Measurements from ENCODE around the gene CHRNA1.

Gene CHRNA1

GRCh38 chr2:174764280-174765255, at the start of gene CHRNA1:
TSS of gene CHRNA1 (minus strand) at chr2:174764472. CDS start at chr2:174764394, 78 bp downstream.
- H3K4me3 ChIP-seq: no peak within 1 kb of the TSS
- no peak for DNase-seq (ENCODE audit: low spot score)

GRCh38 chr2:174812037-174812436, 47.8 kb upstream of the CHRNA1 start:
- no peak for DNase-seq (ENCODE audit: low spot score)
- Histone ChIP-seq H3K27ac (no peak overlapping the region), H3K4me3 (no peak overlapping the region)
- TF ChIP-seq CTCF (IDR thresholded peaks at IDR 0.05): no peak

More at GRCh38 chr2:174764280-174765255, at the start of gene CHRNA1:
- TF ChIP-seq CTCF (IDR thresholded peaks at IDR 0.05): no peak
- no peak within 1 kb of the TSS for H3K27ac ChIP-seq

GRCh38 chr2:174807931-174808330, 43.7 kb upstream of the CHRNA1 start:
- DNase-seq (ENCODE audit: low spot score): no peak
- Histone ChIP-seq H3K4me3 (no peak overlapping the region), H3K27ac (no peak overlapping the region)
- TF ChIP-seq CTCF (IDR thresholded peaks at IDR 0.05): no peak

DNA sequence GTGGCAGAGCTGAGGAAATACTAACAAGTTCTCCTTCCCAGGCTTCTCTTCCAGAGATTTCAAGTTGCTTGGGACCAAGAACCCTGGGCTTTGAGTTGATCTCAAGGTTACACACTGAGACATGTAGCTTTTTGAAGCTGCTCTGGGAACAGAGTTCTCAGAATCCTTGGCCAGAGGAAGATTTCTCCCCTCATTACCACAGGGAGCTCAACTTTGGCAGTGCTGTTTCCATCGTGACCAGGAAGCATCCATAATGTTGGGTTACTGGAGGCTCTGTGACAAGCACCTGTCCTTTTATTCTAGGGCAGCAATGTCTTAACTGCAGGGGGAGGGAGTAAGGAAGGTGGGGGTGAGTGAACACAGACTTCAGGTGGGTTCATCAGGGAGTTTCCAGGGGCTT, 41.5 kb upstream of the CHRNA1 start:
- Histone ChIP-seq H3K27ac (no peak overlapping the region), H3K4me3 (no peak overlapping the region)
- DNase-seq (ENCODE audit: low spot score): no peak
- TF ChIP-seq CTCF (IDR thresholded peaks at IDR 0.05): no peak

DNA sequence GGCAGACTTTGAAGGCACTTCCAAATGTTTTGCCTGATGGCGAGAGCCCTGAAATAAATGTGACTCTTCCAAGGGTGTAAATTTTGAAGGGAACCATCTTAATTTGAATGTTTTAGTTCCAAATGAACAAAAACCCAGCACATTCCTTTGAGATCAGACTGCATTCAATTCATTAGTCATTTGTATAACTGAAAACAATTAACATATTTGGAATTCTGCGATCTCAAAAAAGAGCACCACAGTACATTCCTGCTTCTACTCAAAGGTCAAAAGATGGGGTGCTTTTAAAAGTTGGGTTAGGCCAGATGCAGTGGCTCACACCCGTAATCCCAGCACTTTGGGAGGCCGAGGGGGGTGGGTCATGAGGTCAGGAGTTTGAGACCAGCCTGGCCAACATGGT, 38.2 kb upstream of the CHRNA1 start:
- DNase-seq (ENCODE audit: low spot score): no peak
- Histone ChIP-seq H3K27ac (no peak overlapping the region), H3K4me3 (no peak overlapping the region)
- TF ChIP-seq CTCF (IDR thresholded peaks at IDR 0.05): no peak

GRCh38 chr2:174800436-174801205, 36.3 kb upstream of the CHRNA1 start:
- no peak for TF ChIP-seq CTCF (IDR thresholded peaks at IDR 0.05)
- Histone ChIP-seq H3K27ac (no peak overlapping the region), H3K4me3 (no peak overlapping the region)
- DNase-seq (ENCODE audit: low spot score): no peak

All from coronary artery (tissue), 2 donors.